Astrocyte of the hippocampus (primary cell): ENCODE data around the gene PNMA6A.
"Not testable (repeated sequence)": the region's sequence is repeated elsewhere in the genome, so short reads cannot be mapped to it uniquely, and the experiment has no call there.

Experiments
- DNase-seq: peaks from one replicate; pipeline ENCODE4 v3.0.0; 2011; ENCODE audit warnings: low read depth, low spot score

PNMA6A gene

DNA sequence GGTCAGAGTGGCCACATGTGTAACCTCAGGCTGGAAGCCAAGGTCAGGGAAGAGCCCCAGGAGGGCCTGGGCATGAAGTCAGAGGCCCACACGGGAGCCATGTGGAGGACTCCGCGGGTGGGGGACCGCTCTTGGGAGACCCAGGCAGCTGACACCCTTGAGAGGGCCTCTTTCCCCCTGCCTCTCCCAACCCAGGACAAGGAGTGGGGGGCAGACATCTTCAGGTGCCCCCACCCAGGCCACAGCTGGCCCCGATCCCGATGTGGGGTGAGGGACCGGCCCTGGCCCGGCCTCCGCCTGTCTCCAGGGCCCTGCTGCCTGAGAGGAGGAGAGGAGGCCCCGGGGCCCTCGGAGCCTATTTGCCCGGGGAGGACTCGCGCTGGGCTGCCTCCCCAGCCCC lies 3.1 kb downstream of the PNMA6A start:
- no peak for DNase-seq

- not testable (repeated sequence) for DNase-seq
These were observed 5.3 kb downstream of the PNMA6A start for GRCh38 chrX:153077437-153078135.

DNA sequence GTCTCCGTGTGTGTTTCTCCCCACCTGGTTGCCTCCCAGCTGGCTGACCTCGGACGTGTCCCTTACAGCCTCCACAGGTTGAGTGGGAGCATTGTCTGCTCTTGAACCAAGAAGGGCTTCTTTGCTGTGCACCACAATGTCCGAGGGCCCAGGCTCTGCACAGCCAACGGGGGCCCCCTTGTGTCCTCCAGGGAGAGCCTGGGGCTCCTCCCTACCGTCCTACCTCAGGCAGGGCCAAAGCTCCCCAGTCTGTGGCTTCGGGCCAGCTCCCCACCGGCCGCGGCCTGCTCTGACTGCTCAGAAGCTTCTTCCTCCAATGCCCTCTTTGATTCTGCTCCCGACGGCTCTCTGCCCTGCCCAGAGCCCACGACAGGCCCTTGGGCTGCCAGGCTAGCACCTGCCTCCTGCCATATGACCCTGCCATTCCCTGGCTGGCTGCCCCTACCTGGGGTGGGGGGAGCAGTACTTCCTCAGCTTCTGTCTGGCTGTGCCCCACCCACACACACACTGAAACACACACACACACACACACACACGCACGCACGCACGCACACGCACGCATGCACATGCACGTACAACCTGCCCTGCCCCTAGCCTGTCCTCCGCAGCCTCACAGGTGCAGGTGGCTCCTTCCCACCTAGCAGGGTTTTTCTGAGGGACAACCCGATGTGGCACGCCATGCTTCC lies 11.1 kb downstream of the PNMA6A start:
- not testable (repeated sequence) for DNase-seq

GRCh38 chrX:153102418-153102817 lies 30.2 kb downstream of the PNMA6A start:
- no peak for DNase-seq

DNA sequence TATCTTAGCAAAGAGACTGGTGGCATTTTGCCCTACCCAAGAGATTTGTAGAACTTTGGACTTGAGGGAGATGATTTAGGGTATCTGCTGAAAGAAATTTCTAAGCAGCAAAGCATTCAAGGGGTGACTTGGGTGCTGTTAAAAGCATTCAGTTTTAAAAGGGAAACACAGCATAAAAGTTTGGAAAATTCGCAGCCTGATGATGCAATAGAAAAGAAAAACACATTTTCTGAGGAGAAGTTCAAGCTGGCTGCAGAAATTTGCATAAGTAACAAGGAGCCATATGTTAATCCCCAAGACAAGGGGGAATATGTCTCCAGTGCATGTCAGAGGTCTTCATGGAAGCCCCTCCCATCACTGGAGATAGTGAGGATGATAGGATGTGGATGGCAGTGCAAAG lies 32.7 kb downstream of the PNMA6A start:
- DNase-seq = not testable (repeated sequence)

- not testable (repeated sequence) for DNase-seq
These were observed 34.0 kb downstream of the PNMA6A start for GRCh38 chrX:153106092-153106801.

DNA sequence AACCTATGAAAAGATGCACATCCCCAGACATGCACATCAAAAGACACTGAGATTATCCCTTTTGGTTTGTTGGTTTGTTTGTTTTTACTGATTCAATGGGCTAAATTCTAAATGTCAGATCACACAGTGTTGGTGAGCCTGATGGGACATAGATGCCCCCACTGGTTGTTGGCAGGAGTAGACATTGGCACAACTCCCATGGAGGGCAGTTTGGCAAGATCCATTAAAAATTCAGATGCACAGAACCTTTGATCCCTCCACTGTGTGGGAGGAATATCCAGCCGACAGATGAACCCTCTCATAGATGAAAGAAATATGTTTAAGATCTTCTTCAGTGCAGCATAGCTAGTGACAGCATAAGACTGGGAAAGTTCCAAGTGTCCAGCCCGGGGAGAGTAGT lies 38.5 kb downstream of the PNMA6A start:
- DNase-seq = not testable (repeated sequence)

GRCh38 chrX:153113851-153114250 lies 41.6 kb downstream of the PNMA6A start:
- not testable (repeated sequence) for DNase-seq

DNA sequence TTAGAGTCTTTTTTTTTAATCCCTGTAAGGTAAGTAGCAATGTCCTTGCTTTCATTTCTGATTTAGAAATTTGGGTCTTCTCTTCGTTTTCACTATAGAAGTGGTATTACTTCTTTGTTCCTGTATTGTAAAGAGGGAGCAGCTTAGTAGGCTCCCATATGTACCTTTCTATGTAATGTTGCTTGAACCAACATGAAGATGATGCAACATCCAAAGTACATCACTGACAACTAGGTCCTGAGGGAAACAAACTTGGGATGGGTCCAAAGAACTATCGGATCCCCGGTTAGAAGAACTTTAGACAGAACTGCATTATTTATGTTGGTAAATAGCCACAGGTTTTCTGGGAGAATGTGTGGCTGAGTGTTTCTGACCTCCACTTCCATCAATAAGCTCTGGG lies 45.5 kb downstream of the PNMA6A start:
- DNase-seq = not testable (repeated sequence)

DNA sequence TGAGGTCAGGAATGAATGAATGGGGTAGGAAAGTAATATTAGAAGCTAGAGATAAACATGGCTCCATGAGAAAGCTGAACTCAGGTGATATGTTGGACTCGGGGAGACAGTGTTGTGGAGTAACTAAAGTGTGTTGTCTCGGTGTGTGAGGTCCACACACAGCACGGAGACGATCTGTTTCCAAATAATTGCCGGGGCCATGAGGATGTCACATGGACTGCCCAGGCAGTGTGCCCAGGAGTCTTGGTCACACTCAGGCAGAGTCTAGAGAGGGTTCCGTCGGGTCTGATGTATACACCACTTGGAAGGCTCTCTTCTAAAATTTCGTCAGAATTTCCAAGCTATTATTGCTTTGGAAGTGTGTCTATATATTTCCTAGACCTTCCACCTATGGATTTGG lies 48.0 kb downstream of the PNMA6A start:
- not testable (repeated sequence) for DNase-seq

- DNase-seq = not testable (repeated sequence)
These were observed 51.2 kb downstream of the PNMA6A start for GRCh38 chrX:153123468-153123867.
